Fibroblast of lung (primary cell): Measurements from ENCODE around the gene CHD9. TPM values are rescaled to one million over a fixed set of nuclear protein-coding genes. Genes with fewer than 3 reads are reported as not detected.

Source experiments
- DNase-seq, 2 donors: peaks; one replicate each; pipeline versions ENCODE4 v3.0.0 to v3.0.0-alpha.2; 2010; ENCODE audit warnings: low read depth in 2 of 2
- H2AFZ ChIP-seq: 2 replicates; pipeline ENCODE4 v1.5.1; 2012; ENCODE audit warnings: low read length, control low read depth, inconsistent platforms
- H3K27ac ChIP-seq: 2 replicates; pipeline ENCODE4 v1.5.1; 2011; ENCODE audit warnings: low read length, control low read depth; ENCODE audit not compliant: insufficient read depth
- H3K27me3 ChIP-seq: 2 replicates; pipeline ENCODE4 v1.5.1; 2011; ENCODE audit warnings: mild to moderate bottlenecking, low read length; ENCODE audit not compliant: control insufficient read depth, insufficient read depth
- H3K36me3 ChIP-seq: 2 replicates; pipeline ENCODE4 v1.5.1; 2011; ENCODE audit warnings: low read length; ENCODE audit not compliant: control insufficient read depth, insufficient read depth
- H3K4me1 ChIP-seq: 2 replicates; pipeline ENCODE4 v1.5.1; 2011; ENCODE audit warnings: low read length; ENCODE audit not compliant: control insufficient read depth, insufficient read depth; ENCODE audit errors: extremely low read depth
- H3K4me2 ChIP-seq: 2 replicates; pipeline ENCODE4 v1.5.1; 2011; ENCODE audit warnings: low read length, control low read depth; ENCODE audit not compliant: insufficient read depth; ENCODE audit errors: extremely low read depth
- H3K4me3 ChIP-seq, 4 experiments: fragments of 200-600 bp in 1 of 4; sonication (generic) in 1 of 4; replicated peaks in 1 of 4; 2 replicates each; pipeline ENCODE4 v1.5.1; 2011 to 2016; ENCODE audit warnings: low read length in 4 of 4, low read depth in 3 of 4, mild to moderate bottlenecking in 3 of 4, control low read depth in 2 of 4, inconsistent platforms in 1 of 4, mixed read lengths in 1 of 4; ENCODE audit not compliant: insufficient read depth in 1 of 4; ENCODE audit errors: control extremely low read depth in 1 of 4
- H3K79me2 ChIP-seq: 2 replicates; pipeline ENCODE4 v1.5.1; 2012; ENCODE audit warnings: mild to moderate bottlenecking, low read length, inconsistent platforms; ENCODE audit not compliant: control insufficient read depth, insufficient read depth
- H3K9ac ChIP-seq: 2 replicates; pipeline ENCODE4 v1.5.1; 2011; ENCODE audit warnings: mild to moderate bottlenecking, low read length, control low read depth; ENCODE audit not compliant: insufficient read depth
- H3K9me3 ChIP-seq: 2 replicates; pipeline ENCODE4 v1.5.1; 2012; ENCODE audit warnings: low read depth, low read length; ENCODE audit not compliant: control insufficient read depth, insufficient read depth
- H4K20me1 ChIP-seq: 2 replicates; pipeline ENCODE4 v1.5.1; 2011; ENCODE audit warnings: low read length; ENCODE audit not compliant: control insufficient read depth, insufficient read depth; ENCODE audit errors: extremely low read depth
- EZH2 ChIP-seq: IDR thresholded peaks from 2 replicates; pipeline ENCODE4 v1.5.1; 2012; ENCODE audit warnings: low read length, control low read depth, mild to moderate bottlenecking; ENCODE audit errors: missing control alignments
- polyA plus RNA-seq, 2 donors: library from polyadenylated mRNA; depleted of rRNA in 1 of 2; stranded (reverse) in 1 of 2; unstranded in 1 of 2; fragments of >200 nt; gene quantifications; 2 replicates each; pipeline ENCODE4 v1.2.1, GENCODE V29; 2011 to 2012; ENCODE audit warnings: missing spikeins in 1 of 2
- total RNA-seq: library from RNA; depleted of rRNA; stranded (reverse); fragments of >200 nt; gene quantifications from 2 replicates; pipeline ENCODE4 v1.2.1, GENCODE V29; 2014
- TF ChIP-seq, protein P1 (sequence below), 2 donors: IDR thresholded peaks in 1 of 2; conservative IDR thresholded peaks in 1 of 2; 1 replicate in 1 of 2; 2 replicates in 1 of 2; pipeline ENCODE4 v1.5.1; 2011 to 2012; ENCODE audit warnings: low read length in 2 of 2, control low read depth in 1 of 2, inconsistent platforms in 1 of 2, low read depth in 1 of 2, mild to moderate bottlenecking in 1 of 2

CHD9 gene
- total and polyA plus RNA-seq, 2 donors (not counting 1 experiment from before 2014, with no cell fraction given), result 32.9 to 60.9 TPM

DNA sequence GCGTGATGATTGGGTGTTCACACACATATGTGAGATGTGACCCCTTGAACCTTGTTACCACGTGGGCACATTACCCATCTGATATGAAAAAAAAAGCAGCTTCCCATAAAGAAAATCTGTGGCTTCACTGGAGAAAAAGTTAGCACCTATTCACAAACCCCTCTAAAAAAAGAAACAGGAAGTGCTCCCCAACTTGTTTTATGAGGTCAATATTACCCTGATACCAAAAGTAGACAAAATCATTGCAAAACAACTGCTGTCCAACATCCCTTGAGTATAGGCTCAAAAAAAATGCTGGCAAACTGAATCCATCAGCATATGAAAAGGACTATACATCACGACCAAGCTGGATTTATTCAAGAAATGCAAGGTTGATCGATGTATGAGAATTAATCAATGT lies 279.8 kb downstream of the CHD9 start:
- no peak overlapping the region for H3K4me3 ChIP-seq
- no peak overlapping the region for H3K27ac ChIP-seq
- no peaks in the 10 kb centered on the region for H3K27me3 ChIP-seq
- no peaks in the 10 kb centered on the region for H3K4me1 ChIP-seq
- H2AFZ ChIP-seq, result no peak overlapping the region
- no peak overlapping the region for H3K4me2 ChIP-seq
- TF ChIP-seq, protein P1, sequence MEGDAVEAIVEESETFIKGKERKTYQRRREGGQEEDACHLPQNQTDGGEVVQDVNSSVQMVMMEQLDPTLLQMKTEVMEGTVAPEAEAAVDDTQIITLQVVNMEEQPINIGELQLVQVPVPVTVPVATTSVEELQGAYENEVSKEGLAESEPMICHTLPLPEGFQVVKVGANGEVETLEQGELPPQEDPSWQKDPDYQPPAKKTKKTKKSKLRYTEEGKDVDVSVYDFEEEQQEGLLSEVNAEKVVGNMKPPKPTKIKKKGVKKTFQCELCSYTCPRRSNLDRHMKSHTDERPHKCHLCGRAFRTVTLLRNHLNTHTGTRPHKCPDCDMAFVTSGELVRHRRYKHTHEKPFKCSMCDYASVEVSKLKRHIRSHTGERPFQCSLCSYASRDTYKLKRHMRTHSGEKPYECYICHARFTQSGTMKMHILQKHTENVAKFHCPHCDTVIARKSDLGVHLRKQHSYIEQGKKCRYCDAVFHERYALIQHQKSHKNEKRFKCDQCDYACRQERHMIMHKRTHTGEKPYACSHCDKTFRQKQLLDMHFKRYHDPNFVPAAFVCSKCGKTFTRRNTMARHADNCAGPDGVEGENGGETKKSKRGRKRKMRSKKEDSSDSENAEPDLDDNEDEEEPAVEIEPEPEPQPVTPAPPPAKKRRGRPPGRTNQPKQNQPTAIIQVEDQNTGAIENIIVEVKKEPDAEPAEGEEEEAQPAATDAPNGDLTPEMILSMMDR (conservative IDR thresholded peaks at IDR 0.05 in 1 of 2, IDR thresholded peaks at IDR 0.05 in 1 of 2; ENCODE audit: low read depth in 1 of 2, low read length in 2 of 2), result no peak
- no peak for TF ChIP-seq EZH2
- no peaks in the 10 kb centered on the region for H3K9me3 ChIP-seq
- H3K36me3 ChIP-seq, result no peaks in the 10 kb centered on the region
- H4K20me1 ChIP-seq, result no peaks in the 10 kb centered on the region
- DNase-seq, result no peak
- H3K9ac ChIP-seq, result no peak overlapping the region
- H3K79me2 ChIP-seq, result no peaks in the 10 kb centered on the region

DNA sequence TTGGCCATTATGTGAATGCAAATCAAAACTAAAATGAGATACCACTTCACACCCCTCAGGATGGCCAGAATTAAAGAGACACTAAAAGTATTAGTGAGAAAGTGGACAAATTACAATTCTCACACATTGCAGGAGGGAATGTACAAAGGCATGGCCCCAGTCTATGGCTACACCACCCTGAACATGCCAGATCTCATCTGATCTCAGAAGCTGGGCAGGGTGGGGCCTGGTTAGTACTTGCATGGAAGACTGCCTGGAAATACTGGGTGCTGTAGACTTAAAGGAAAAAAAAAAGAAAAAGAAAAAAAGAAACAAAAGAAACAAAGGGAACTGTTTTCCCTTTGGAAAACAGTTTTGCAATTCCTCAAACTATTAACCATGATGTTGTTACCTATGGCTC lies 282.5 kb downstream of the CHD9 start:
- DNase-seq, result no peak
- no peaks in the 10 kb centered on the region for H3K4me1 ChIP-seq
- no peak for TF ChIP-seq EZH2
- TF ChIP-seq, protein P1 (conservative IDR thresholded peaks at IDR 0.05 in 1 of 2, IDR thresholded peaks at IDR 0.05 in 1 of 2; ENCODE audit: low read depth in 1 of 2, low read length in 2 of 2), result no peak
- no peaks in the 10 kb centered on the region for H3K79me2 ChIP-seq
- H3K36me3 ChIP-seq, result no peaks in the 10 kb centered on the region
- no peak overlapping the region for H2AFZ ChIP-seq
- H3K4me3 ChIP-seq, result no peak overlapping the region
- no peaks in the 10 kb centered on the region for H4K20me1 ChIP-seq
- no peak overlapping the region for H3K4me2 ChIP-seq
- H3K27ac ChIP-seq, result no peak overlapping the region
- no peaks in the 10 kb centered on the region for H3K27me3 ChIP-seq
- no peaks in the 10 kb centered on the region for H3K9me3 ChIP-seq
- H3K9ac ChIP-seq, result no peak overlapping the region

- no peak overlapping the region for H3K4me2 ChIP-seq
- no peak overlapping the region for H3K27ac ChIP-seq
- no peak overlapping the region for H3K9ac ChIP-seq
- no peaks in the 10 kb centered on the region for H3K27me3 ChIP-seq
- H3K4me1 ChIP-seq, result no peaks in the 10 kb centered on the region
- H3K4me3 ChIP-seq, result no peak overlapping the region
- H3K79me2 ChIP-seq, result no peaks in the 10 kb centered on the region
- H2AFZ ChIP-seq, result no peak overlapping the region
- H3K36me3 ChIP-seq, result no peaks in the 10 kb centered on the region
- H4K20me1 ChIP-seq, result no peaks in the 10 kb centered on the region
- TF ChIP-seq EZH2, result no peak
- TF ChIP-seq, protein P1 (conservative IDR thresholded peaks at IDR 0.05 in 1 of 2, IDR thresholded peaks at IDR 0.05 in 1 of 2; ENCODE audit: low read depth in 1 of 2, low read length in 2 of 2), result no peak
- no peaks in the 10 kb centered on the region for H3K9me3 ChIP-seq
- no peak for DNase-seq
These were observed 287.0 kb downstream of the CHD9 start for GRCh38 chr16:53341792-53342191.
